HepG2 (cell line): ENCODE results near the gene CHPF. TPM values are rescaled to one million over a fixed set of nuclear protein-coding genes. Genes with fewer than 3 reads are reported as not detected.
A peak's percentile ranks its signal among the peaks of the same experiment; 100 is the strongest.

Source experiments
- ARNTL ChIP-seq: sonication (generic); formaldehyde crosslinking; IDR thresholded peaks from 2 replicates; pipeline ENCODE4 v1.4.0; 2020; ENCODE audit warnings: mild to moderate bottlenecking, missing genetic modification reagents
- ELF4 ChIP-seq: sonication (generic); formaldehyde crosslinking; IDR thresholded peaks from 2 replicates; pipeline ENCODE4 v1.5.0; 2020; ENCODE audit warnings: missing genetic modification reagents, mild to moderate bottlenecking, moderate library complexity, borderline replicate concordance
- ERF ChIP-seq: IDR thresholded peaks from 2 replicates; pipeline ENCODE4 v1.6.1; 2018; ENCODE audit warnings: missing biosample characterization, missing genetic modification reagents
- FOXA1 ChIP-seq, 2 experiments: fragments of 450-650 bp in 1 of 2; sonication (generic) in 1 of 2; formaldehyde crosslinking in 1 of 2; IDR thresholded peaks; 2 replicates each; pipeline versions ENCODE4 v1.4.0 to v1.6.1; 2016 to 2020; ENCODE audit warnings: missing genetic modification reagents in 1 of 2
- FOXA3 ChIP-seq: IDR thresholded peaks from 2 replicates; pipeline ENCODE4 v1.6.1; 2016; ENCODE audit warnings: missing genetic modification reagents, missing compliant biosample characterization
- TEAD3 ChIP-seq: optimal IDR thresholded peaks from 2 replicates; pipeline ENCODE3; 2016; ENCODE audit warnings: borderline replicate concordance
- ZNF280D ChIP-seq: sonication (generic); formaldehyde crosslinking; IDR thresholded peaks from 2 replicates; pipeline ENCODE4 v1.5.1; 2020; ENCODE audit warnings: mild to moderate bottlenecking, missing genetic modification reagents
- ZNF430 ChIP-seq: sonication (generic); formaldehyde crosslinking; IDR thresholded peaks from 2 replicates; pipeline ENCODE4 v1.9.0; 2021; ENCODE audit warnings: mild to moderate bottlenecking, missing genetic modification reagents
- ZNF646 ChIP-seq: sonication (generic); formaldehyde crosslinking; IDR thresholded peaks from 2 replicates; pipeline ENCODE4 v1.9.0; 2021; ENCODE audit warnings: mild to moderate bottlenecking, missing genetic modification reagents
- ZNF777 ChIP-seq: sonication (generic); formaldehyde crosslinking; IDR thresholded peaks from 2 replicates; pipeline ENCODE4 v1.4.0; 2020; ENCODE audit warnings: missing genetic modification reagents
- ZSCAN20 ChIP-seq: sonication (generic); formaldehyde crosslinking; IDR thresholded peaks from 2 replicates; pipeline ENCODE4 v1.4.0; 2020; ENCODE audit warnings: missing genetic modification reagents, mild to moderate bottlenecking, borderline replicate concordance
- ZUFSP ChIP-seq: sonication (generic); formaldehyde crosslinking; IDR thresholded peaks from 2 replicates; pipeline ENCODE4 v1.9.0; 2021; ENCODE audit warnings: missing genetic modification reagents, mild to moderate bottlenecking, borderline replicate concordance
- polyA plus RNA-seq, 8 experiments: library from polyadenylated mRNA; depleted of rRNA in 3 of 8; stranded (reverse) in 7 of 8; unstranded in 1 of 8; fragments of >200 nt; fragmentation: Illumina TruSeq in 4 of 8; extraction: Trizol in 4 of 8; gene quantifications; 2 replicates each; pipeline versions ENCODE4 v1.2.1 to v1.2.3, GENCODE V29; 2011 to 2016; ENCODE audit warnings: low read depth in 4 of 8, missing spikeins in 1 of 8, mixed read lengths in 1 of 8; ENCODE audit not compliant: insufficient read depth in 1 of 8
- total RNA-seq, 5 experiments: library from RNA; depleted of rRNA; stranded (reverse); fragments of >200 nt; fragmentation: Illumina TruSeq; extraction: Trizol; gene quantifications; 2 replicates each; pipeline ENCODE4 v1.2.3, GENCODE V29; 2016; ENCODE audit warnings: low read depth in 1 of 5

The CHPF gene
- total and polyA plus RNA-seq, 2 of the 13 experiments (the other 11 are each of a cell fraction or from before 2014, with no cell fraction given), result 79.6 to 111 TPM

- TF ChIP-seq ZNF280D (CRISPR knock-in tag) (no peak), ZNF777 (CRISPR knock-in tag) (no peak), ZNF646 (CRISPR knock-in tag) (no peak), ERF (CRISPR knock-in tag) (peak; percentile 69), FOXA1 (IDR thresholded peaks at IDR 0.05) (no peak), FOXA1 (CRISPR knock-in tag; IDR thresholded peaks at IDR 0.05) (peak; percentile 84), ZSCAN20 (CRISPR knock-in tag) (no peak), ZUFSP (no peak), ELF4 (CRISPR knock-in tag) (no peak), TEAD3 (CRISPR knock-in tag) (no peak), ARNTL (CRISPR knock-in tag) (no peak), ZNF430 (no peak), FOXA3 (CRISPR knock-in tag) (peak; percentile 87)
These were observed 32.2 kb upstream of the CHPF start (continued) for GRCh38 chr2:219575566-219576504.
